22Rv1 (cell line): ENCODE data around the gene DLL3.

Experiments
- H3K27ac ChIP-seq: fragments of 450-650 bp; 2 replicates; pipeline ENCODE4 v1.5.1; 2017
- ZFX ChIP-seq: fragments of 450-650 bp; IDR thresholded peaks from 2 replicates; pipeline ENCODE4 v1.6.1; 2017; ENCODE audit warnings: antibody characterized with exemption, borderline replicate concordance
- TF ChIP-seq, protein P1 (sequence below): fragments of 450-650 bp; IDR thresholded peaks from 2 replicates; pipeline ENCODE4 v1.5.1; 2017; ENCODE audit warnings: mild to moderate bottlenecking

The DLL3 gene

DNA sequence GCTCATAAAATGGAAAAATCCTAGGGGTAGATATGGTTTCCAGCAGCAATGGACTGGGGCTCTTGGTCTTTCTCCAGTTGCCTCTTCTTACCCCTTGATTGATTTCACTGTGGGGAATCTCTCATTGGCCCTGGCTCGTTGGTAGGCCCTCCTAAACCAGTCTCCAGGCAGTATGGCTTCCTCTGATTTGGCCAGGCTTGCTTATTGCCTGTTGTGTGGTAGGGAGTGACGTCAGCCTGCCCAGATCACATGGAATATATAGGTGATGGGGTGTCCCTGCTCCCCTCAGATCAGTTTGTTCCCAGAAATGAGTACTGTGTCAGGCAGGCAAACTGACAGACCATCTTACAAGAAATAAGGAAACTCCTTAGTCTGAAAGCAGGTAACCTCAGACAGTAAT, 10.5 kb downstream of the DLL3 start:
- H3K27ac ChIP-seq = no peak overlapping the region
- no peak for TF ChIP-seq ZFX
- TF ChIP-seq, protein P1, sequence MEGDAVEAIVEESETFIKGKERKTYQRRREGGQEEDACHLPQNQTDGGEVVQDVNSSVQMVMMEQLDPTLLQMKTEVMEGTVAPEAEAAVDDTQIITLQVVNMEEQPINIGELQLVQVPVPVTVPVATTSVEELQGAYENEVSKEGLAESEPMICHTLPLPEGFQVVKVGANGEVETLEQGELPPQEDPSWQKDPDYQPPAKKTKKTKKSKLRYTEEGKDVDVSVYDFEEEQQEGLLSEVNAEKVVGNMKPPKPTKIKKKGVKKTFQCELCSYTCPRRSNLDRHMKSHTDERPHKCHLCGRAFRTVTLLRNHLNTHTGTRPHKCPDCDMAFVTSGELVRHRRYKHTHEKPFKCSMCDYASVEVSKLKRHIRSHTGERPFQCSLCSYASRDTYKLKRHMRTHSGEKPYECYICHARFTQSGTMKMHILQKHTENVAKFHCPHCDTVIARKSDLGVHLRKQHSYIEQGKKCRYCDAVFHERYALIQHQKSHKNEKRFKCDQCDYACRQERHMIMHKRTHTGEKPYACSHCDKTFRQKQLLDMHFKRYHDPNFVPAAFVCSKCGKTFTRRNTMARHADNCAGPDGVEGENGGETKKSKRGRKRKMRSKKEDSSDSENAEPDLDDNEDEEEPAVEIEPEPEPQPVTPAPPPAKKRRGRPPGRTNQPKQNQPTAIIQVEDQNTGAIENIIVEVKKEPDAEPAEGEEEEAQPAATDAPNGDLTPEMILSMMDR = no peak

DNA sequence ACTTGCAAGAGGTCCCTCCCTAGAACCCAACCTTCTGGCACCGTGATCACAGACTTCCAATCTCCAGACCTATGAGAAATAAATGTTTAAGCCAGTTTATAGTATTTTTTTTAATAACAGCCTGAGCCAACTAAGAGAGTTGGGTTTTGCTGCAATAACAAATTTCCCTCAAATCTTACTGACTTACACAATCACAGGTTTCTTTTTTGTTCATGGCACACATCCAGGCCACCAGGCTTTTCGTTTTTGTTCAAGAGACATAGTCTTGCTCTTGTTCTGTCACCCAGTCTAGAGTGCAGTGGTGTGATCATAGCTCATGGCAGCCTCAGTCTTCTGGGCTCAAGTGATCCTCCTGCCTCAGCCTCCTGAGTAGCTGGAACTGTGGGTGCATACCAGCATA, 14.2 kb downstream of the DLL3 start:
- TF ChIP-seq ZFX = no peak
- TF ChIP-seq, protein P1 = no peak

GRCh38 chr19:39514840-39515550, 16.2 kb downstream of the DLL3 start, which contains the start of gene SELENOV:
Gene SELENOV (plus strand): TSS chr19:39515139. CDS start chr19:39515213, 74 bp downstream.
- TF ChIP-seq, protein P1 = 0 out of 2 replicates have a peak, but pooled peaks have one; percentile 7
- TF ChIP-seq ZFX = no peak
- no peak within 1 kb of the TSS for H3K27ac ChIP-seq

More for the DNA sequence above, 14.2 kb downstream of the DLL3 start:
- H3K27ac ChIP-seq = no peak overlapping the region

DNA sequence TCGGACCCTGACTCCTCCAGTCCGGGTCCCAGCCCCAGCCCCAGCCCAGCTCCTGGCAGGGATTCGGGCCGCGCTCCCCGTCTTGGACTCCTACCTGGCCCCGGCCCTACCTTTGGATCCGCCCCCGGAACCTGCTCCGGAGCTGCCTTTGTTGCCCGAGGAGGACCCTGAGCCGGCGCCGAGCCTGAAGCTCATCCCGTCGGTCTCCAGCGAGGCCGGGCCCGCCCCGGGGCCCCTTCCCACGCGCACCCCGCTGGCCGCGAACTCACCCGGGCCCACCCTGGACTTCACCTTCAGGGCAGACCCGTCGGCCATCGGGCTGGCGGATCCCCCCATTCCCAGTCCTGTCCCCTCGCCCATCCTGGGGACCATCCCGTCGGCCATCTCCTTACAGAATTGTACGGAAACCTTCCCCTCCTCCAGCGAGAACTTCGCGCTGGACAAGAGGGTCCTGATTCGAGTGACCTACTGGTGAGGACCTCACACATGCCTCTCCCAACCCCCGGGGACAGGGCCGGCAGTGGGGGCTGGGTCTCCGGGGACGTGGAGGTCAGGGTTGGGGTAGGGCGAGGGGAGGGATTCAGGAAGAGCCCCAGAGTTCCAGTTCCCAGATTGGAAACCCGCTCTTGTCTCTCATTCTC, 16.9 kb downstream of the DLL3 start:
- TF ChIP-seq, protein P1 = no peak
- TF ChIP-seq ZFX = no peak

DNA sequence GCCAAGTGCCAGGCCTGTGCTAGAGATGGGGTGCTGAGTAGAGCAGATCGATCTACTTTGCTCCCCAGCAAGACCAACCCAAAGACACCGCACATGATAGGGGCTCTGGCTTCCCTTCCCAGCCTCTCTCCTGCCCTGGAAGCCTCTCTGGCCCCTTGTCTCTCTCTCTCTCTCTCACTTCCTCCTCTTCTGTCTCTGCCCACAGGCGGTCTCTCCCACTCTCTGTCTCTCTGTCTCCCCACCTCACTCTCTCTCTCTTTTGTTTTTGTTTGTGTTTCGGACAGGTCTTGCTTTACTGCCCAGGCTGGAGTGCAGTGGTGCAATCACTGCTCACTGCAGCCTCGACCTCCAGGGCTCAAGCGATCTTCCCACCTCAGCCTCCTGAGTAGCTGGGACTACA, 17.5 kb downstream of the DLL3 start:
- no peak overlapping the region for H3K27ac ChIP-seq
- TF ChIP-seq ZFX = no peak
- TF ChIP-seq, protein P1 = no peak

More for the DNA sequence above, 16.9 kb downstream of the DLL3 start:
- H3K27ac ChIP-seq = no peak overlapping the region

- no peak for TF ChIP-seq ZFX
- TF ChIP-seq, protein P1 = no peak
- no peak overlapping the region for H3K27ac ChIP-seq
Measured at GRCh38 chr19:39517432-39517831, 18.7 kb downstream of the DLL3 start.

GRCh38 chr19:39518458-39518857, 19.7 kb downstream of the DLL3 start:
- H3K27ac ChIP-seq = no peak overlapping the region
- TF ChIP-seq, protein P1 = no peak
- no peak for TF ChIP-seq ZFX
